MV-4-11 (cell line): ENCODE results near the gene GNG7.
"Not testable (repeated sequence)": the region's sequence is repeated elsewhere in the genome, so short reads cannot be mapped to it uniquely, and the experiment has no call there.

Experiments
- DNase-seq: peaks from one replicate; lab custom pipeline; 2025; lab: John Stamatoyannopoulos, UW

Gene GNG7

DNA sequence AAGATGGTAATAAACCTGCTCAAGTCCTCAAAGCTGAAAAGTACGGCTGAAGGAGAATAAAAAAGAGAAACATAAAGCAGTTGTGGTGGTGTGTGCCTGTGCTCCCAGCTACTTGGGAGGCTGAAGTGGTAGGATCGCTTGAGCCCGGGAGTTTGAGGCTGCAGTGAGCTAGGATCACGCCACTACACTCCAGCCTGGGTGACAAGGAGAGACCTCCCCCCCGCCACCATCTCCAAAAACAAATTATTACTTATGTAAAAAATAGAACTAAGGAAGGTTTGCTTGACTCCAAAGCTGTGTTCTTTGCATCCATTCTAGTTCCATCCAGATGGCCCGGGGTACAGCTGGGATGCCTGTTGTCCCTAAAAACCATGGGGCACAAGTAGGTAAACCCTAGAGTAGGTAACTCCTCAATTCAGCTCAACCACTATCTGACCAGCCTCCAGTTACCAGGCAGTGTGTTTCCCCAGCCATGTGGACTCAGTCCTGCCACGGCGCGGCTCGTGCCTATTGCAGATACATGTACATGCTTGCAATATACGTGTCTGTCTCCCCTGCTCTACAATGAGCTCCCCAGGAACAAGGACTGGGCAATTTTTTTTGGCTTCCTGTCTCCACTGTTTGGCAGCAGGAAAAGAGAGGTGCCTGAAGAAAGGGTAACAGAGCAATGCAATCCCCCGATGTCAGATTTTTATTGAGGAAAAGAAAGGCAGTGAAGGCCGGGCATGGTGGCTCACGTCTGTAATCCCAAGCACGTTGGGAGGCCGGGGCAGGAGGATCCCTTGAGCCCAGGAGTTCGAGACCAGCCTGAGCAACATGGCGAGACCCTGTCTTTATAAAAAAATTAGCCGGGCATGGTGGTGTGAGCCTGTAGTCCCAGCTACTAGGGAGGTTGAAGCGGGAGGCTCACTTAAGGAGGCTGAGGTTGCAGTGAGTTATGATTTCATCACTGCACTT, 101.3 kb downstream of the GNG7 start:
- DNase-seq, result no peak

DNA sequence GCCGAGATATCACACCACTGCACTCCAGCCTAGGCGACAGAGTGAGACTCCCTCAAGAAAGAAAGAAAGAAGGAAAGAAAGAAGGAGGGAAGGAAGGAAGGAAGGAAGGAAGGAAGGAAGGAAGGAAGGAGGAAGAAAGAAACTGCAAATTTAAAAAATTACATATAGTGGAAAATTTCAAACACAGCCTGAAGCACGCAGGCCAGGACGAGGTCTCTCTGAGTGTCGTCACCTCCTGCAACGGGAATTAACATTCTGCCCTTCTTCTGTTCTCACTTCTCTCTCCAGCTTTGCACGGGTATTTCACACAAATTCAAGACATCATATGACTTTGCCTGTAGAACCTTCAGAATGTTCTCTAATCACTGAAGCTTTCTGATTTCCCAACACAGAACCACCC, 108.2 kb downstream of the GNG7 start:
- peak; percentile 79 for DNase-seq

DNA sequence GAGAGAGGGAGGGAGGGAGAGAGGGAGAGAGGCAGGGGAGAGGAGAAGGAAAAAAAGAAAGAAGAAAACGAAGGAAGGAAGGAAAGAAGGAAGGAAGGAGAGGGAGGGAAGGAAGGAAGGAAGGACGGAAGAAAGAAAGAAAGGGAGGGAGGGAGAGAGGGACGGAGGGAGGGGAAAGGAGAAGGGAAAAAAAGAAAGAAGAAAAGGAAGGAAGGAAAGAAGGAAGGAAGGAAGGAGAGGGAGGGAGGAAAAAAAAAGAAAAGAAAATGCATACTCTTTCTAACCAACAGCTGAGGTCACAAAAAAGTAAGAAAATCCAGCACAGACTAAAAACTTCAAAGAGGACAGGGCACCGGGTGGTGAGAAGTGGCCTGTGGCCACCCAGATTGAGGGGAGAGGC, 109.7 kb downstream of the GNG7 start:
- DNase-seq, result no peak

DNA sequence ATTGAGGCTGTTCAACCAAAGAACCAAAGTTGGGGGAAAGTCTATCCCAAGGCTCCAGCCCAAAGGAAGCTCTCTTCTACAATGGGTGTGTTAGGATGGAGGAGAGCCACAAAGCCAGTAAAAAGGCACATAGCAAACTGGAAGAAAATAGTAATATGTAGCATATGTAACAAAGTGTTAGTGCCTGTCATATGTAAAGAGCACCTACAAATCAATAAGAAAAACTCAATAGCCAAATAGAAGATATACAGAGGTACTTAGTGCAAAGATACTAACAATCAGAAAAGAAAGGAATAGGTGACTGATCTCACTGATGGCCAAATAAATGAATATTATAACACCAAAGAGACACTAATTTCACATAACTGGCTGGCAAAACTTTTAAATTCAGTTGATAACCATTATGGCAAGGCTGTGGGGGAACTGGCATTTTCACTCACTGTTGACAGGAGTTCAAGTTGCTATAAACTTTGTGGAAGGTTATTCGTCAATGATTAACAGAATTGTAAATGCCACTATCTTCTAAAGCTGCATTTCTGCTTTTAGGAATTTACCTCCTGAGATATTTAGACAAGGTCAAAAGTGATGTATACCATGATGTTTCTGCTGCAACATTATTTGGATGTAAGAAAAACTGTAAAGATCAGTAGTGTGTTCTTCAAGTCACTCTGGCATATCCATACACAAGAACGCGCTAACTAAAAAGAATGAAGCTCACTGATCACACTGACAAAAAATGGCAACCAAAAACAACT, 110.8 kb downstream of the GNG7 start:
- DNase-seq, result no peak

DNA sequence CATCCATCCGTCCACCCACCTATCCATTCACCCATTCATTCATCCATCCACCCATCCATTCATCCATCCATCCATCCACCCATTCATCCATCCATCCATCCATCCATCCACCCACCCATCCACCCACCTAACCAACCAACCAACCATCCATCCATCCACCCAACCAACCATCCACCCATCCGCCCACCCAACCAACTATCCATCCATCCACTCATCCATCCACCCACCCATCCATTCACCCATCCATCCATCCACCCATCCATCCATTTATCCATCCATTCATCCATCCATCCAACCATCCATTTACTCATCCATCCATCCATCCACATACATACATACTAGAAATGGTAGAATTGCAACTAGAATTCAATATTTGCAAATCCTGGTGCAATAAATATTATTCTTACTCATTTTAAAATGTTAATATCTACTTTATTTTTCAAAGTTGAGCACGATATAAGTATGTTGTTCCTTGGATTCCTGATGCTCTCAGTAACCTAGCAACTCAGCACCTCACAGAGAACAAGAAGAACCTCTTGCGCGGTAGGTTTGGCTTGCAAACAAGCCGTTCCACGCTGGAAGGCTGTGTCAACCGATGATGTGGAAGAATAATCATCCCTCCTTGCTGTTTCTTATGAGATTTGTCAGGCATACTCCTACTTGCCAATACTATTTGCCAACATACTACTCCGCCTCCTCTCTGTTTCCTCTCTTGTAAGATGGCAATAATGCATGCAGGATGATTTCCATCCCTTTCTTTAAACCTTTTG, 111.7 kb downstream of the GNG7 start:
- no peak for DNase-seq

DNA sequence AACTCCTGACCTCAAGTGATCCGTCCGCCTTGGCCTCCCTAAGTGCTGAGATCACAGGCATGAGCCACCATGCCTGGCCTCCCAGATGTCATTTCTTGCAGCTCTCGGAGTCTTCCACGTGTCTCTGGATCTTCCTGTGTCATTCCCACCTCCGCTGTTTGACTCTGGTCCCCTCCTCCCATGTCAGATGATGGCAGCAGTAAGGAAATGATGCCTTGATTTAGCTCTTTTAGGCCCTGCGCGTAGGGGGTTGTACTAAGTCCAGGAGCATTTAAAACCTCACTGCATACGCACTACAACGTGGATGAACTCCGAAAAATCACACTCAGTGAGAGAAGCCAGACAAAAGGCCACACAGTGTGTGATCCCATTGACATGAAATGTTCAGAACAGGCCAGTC, 113.1 kb downstream of the GNG7 start:
- DNase-seq, result no peak

DNA sequence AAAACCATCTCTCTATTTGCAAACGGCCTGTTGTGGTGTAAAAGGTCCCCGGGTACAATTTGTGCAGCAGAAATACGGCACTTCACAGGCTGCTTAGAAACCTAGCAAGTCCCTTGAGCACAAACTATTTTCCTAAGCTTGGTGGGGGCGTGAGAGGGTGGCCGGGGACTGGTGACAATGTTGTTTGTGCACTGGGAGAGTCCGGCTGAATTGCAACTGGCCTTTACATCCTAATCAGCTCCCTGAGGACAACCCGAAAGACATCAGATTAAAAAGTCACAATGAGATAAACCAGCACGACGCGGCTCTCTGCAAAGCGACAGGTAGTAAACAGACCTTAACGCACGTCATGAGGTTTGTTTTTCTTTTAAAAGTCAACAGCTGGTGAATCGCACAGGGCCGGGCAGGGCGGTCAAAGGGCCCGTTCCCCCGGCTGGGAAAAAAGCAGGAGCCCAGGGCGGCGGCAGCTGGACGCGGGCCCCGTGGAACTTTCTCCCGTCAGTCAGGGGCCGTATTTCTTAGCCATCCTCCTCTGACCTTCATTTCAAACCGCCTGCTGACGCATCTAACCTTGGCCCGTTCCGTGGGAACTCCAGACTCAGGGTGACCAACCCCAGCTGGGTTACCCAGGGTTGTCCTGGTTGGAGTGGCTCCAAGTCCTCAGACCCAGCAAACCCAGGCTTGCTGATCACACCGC, 114.3 kb downstream of the GNG7 start:
- DNase-seq, result no peak

DNA sequence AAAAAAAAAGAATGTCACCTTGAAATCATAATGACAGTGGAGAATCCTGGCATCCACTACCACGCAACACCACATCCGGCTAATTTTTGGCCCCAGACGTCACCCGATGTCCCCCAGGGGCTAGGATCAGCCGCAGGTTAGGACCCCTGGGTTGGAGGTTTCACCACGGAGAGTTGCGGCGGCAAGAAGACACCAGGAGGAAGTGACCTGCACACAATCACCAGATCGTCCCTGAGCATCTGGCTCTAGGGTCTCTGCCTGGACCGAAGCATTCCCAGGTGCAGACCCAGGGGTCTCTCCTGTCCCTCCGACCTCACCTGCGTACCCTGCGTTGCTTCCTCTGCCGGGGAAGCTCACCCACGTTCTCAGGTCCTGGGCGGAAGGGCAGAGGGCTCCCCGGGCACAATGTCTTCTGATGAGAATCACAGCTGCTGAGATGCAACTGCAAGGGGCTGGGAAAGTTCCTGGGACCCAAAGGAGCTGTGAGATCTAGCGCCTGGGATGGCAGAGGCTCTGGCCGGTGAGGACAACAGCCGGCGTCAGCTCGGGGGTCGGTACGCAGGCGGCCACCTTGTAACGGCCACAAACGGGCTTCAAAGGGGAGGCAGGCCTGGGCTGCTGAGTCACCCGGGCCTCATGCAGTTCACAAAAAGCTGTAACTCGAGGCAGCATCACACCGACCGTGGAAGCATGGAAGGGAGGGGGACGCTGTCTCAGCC, 115.3 kb downstream of the GNG7 start:
- no peak for DNase-seq

DNA sequence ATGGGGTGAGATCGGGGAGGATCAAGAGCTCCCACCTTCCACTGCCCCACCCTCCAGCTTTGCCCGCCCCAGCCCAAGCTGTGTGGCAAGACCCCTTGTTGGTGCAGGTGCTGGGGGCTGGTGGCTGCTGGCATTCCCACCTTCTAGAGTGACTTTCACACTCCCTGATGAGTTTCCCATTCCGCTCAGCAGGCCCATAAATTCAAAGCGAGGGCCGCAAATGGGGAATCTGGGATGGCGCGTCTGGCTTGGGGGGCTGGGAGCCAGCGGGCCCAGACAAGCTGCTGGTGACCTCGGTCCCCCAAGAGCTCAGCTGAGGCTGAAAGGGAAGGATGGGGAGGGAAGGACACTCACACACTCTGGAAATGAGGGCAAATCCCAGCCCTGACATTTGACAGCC, 116.3 kb downstream of the GNG7 start:
- no peak for DNase-seq

DNA sequence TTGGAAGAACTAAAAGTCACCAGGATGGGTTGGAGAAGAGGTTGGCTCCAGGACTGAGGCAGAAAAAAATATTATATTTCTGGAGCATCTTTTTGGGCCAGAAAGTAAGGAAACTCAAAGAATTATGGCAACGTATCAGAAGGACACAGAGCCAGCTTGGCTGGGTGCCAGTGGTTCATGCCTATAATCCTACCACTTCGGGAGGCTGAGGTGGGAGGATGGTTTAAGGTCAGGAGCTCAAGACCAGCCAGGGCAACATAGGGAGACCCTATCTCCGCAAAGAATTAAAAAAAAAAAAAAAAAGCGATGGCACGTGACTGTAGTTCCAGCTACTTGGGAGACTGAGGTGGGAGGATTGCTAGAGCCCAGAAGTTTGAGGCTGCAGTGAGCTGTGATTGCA, 118.5 kb downstream of the GNG7 start:
- no peak for DNase-seq

DNA sequence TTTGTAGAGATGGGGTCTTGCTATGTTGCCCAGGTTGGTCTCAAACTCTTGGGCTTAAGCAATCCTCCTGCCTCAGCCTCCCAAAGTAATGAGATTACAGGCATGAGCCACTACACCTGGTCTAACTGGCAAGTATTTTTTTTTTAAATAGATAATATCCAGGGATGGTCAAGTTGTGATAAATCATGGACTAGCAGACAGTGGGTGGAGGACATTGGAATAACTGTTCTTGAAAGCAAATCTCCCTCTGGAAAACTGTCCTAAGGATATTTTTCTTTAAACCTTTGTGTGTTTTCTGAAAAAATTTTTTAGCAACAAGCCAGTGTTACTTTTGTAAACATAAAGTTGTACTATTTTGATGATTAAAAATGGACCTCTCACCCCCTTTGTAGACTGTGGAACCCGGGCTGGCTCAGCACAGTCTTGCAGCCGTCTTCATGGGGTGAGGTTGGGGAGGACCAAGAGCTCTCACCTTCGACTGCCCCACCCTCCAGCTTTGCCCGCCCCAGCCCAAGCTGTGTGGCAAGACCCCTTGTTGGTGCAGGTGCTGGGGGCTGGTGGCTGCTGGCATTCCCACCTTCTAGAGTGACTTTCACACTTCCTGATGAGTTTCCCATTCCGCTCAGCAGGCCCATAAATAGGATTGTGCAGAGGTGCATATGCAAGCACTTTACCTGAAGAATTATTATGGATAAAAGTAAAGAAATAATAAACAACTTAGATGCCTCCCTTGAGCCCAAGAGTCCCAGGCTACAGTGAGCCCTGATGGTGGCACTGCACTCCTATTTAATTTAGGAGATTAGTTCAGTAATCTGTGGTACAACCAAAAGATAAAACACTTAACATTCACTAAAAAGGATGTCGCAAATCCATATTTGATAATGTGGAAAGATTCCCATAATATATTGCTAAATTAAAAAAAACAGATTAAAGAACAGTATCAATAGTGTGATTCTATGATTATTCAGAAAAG, 119.2 kb downstream of the GNG7 start:
- no peak for DNase-seq

DNA sequence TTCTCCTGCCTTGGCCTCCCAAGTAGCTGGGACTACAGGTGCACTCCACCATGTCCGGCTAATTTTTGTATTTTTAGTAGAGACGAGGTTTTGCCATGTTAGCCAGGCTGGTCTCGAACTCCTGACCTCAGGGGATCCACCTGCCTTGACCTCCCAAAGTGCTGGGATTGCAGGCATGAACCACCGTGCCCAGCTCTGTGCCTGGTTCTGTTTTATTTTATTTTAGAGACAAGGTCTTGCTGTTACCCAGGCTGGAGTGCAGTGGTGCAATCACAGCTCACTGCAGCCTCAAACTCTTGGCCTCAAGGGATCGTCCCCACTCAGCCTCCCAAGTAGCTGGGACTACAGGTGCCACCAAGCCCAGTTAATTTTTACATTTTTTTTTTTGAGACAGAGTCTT, 122.1 kb downstream of the GNG7 start:
- not testable (repeated sequence) for DNase-seq

DNA sequence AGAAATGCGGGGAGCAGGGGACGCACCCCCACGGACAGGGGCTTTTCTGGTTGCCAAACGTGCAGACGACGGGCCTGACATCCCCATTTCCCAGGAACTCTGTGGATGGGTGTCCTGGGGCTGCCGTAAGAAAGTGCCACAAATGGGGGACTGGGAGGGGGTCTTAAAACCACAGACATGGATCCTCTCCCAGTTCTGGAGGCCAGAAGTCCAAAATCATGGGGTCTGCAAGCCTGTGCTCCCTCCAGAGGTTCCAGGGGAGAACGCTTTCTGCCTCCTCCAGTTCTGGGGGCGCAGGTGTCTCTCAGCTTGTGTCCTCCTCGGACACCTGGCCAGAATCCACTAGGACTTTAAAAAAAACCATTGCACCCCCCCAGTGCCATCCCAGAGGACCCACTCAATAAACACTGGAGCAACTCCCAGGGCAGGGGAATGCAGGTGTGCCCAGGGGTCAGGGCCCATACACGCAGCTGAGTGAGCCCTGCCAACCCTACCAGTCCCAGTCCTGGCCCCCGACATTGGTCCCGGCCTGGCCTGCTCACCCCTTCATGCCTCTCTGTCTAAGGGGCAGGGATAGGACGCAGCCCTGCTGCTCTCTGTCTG, 122.7 kb downstream of the GNG7 start:
- DNase-seq, result no peak

DNA sequence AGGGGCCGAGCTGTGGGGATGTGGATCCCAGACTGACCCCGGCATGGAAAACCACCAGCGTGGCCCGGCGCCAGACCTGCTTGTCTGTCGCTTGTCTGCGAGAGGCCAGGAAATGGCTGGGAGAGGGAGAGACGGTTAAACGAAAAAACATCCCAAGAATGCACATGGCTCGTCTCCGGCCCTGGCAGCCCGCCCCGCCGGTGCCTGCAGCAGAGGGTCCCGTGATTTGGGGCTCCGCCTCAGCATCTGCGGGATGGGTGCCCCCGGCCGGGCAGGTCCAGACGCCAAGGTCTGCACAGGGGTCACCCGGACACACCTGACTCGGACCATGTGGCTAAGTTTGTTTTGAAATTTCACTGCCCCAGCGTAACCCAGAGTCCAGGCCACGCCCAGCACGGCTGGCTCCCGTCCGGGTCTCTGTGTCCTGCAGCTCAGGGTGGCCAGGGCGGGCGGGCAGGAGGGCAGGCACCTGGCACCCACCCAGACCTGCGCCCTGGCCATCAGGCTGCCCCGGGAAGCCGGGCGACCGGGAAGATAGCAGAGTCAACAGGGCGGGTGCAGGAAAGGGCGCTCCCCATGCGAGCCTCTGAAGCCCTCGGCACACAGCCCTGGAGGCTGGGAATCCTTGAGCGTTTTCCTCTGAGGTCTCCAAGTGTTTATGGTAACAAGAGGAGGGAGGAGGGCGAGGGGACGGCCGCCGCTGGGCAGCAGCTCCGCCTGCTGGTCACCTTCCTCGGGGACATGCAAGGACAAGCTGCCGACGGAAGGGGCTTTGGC, 123.4 kb downstream of the GNG7 start:
- peak; percentile 66 for DNase-seq

DNA sequence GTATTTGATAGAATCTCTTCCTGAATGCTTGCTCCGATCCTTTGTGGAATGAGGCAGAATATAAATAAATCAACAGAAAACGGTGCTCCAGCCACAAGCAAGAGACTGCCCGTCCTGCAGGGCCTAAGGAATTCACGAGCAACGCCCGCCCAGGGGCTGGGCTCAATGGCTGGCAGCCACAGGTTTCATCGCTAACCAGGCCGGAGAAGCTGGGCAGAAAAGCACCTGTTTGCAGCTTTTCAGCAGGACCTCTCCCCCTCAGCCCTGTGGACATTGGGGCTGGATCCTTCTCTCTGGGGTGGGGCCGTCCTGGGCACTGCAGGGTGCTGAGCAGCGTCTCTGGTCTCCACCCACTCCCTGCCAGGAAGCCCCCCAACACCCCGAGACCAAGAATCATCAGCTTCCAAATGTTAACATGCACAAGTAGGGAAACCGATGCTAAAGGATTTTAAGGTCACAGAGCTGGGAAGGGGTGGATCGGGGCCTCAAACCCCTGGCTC, 124.1 kb downstream of the GNG7 start:
- no peak for DNase-seq

DNA sequence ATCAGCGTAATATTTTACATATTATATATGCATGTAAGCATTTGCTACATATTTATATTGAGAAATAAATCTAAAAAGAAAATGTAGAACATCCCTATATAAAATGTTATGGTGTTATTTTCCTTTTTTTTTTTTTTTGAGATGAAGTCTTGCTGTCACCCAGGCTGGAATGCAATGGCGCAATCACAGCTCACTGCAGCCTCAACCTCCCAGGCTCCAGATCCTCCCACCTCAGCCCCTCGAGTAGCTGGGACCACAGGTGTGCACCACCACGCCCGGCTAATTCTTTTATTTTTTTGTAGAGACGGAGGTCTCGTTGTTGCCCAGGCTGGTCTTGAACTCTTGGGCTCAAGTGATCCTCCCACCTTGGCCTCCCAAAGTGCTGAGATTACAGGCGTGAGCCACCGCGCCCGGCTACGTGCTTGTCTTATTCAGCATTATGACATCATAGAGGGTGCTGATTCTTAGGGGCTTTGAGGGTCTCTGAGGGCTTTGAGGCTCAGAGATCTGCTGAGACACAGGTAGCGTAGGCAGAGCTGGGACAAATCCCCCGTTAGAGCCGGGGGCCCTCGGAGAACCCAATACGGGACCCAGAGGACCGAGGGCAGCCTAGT, 124.7 kb downstream of the GNG7 start:
- DNase-seq, result no peak

DNA sequence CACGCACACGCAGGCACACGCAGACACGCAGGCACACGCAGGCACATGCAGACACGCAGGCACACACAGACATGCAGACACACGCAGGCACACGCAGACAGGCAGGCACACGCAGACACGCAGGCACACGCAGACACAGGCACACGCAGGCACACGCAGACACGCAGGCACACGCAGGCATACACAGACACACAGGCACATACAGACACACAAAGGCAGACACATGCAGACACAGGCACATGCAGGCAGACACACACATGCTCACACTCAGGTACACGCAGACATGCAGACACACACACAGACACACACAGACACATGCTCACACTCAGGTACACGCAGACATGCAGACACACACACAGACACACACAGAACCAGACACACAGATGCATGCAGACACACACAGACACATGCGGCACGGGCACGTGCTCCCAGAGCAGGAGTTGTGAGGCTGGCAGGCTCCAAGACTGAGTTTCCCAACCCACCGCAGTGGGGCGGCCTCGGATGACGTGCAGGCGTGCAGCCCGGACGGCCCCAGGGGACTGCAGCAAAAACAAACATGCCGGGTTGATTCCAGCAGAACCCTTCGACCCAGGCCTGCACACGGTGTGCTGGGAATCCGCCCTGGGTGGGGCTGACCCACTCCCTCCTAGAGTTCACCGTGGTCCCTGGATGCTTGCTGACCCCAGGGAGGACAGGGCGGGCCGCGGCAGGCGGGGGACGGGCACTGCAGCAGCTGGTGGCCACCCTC, 126.6 kb downstream of the GNG7 start:
- no peak for DNase-seq
